GM19372 (cell line): ENCODE results near the gene HMGB2.

Experiments used
- ATAC-seq: cut with Tn5 transposase; IDR thresholded peaks from one replicate; pipeline ENCODE4 v1.9.1; 2021; ENCODE audit warnings: mild to moderate bottlenecking, low read depth, moderate library complexity; ENCODE audit not compliant: unreplicated experiment

HMGB2 gene

GRCh38 chr4:173337463-173337862 is 3.3 kb upstream of the HMGB2 start:
- no peak for ATAC-seq

GRCh38 chr4:173334891-173335752 is 964 bp upstream of the HMGB2 start:
- ATAC-seq = peak; percentile 27

GRCh38 chr4:173333658-173334084 is 487 bp downstream of the HMGB2 start:
- ATAC-seq = peak; percentile 3

- ATAC-seq = no peak
These were observed 1.0 kb downstream of the HMGB2 start for GRCh38 chr4:173332963-173333657.

- no peak for ATAC-seq
These were observed 2.1 kb downstream of the HMGB2 start for GRCh38 chr4:173332021-173332487.

- ATAC-seq = no peak
These were observed 3.6 kb downstream of the HMGB2 start for GRCh38 chr4:173330590-173330989.

- no peak for ATAC-seq
These were observed 5.8 kb downstream of the HMGB2 start for GRCh38 chr4:173328236-173328901.

GRCh38 chr4:173325007-173325736 is 9.0 kb downstream of the HMGB2 start:
- no peak for ATAC-seq

GRCh38 chr4:173319696-173320095 is 14.5 kb downstream of the HMGB2 start:
- ATAC-seq = no peak

- no peak for ATAC-seq
These were observed 15.4 kb downstream of the HMGB2 start for GRCh38 chr4:173318648-173319211.

GRCh38 chr4:173318240-173318639 is 15.9 kb downstream of the HMGB2 start:
- ATAC-seq = no peak

GRCh38 chr4:173317004-173317403 is 17.2 kb downstream of the HMGB2 start:
- ATAC-seq = no peak

GRCh38 chr4:173316060-173316459 is 18.1 kb downstream of the HMGB2 start:
- ATAC-seq = no peak

GRCh38 chr4:173314715-173315114 is 19.4 kb downstream of the HMGB2 start:
- no peak for ATAC-seq

GRCh38 chr4:173311368-173311767 is 22.8 kb downstream of the HMGB2 start:
- ATAC-seq = no peak

- ATAC-seq = no peak
These were observed 26.4 kb downstream of the HMGB2 start for GRCh38 chr4:173307778-173308177.

GRCh38 chr4:173301518-173302201 is 32.5 kb downstream of the HMGB2 start:
- no peak for ATAC-seq

- ATAC-seq = no peak
These were observed 39.7 kb downstream of the HMGB2 start for GRCh38 chr4:173294444-173294843.

- no peak for ATAC-seq
These were observed 40.5 kb downstream of the HMGB2 start for GRCh38 chr4:173293663-173294062.

- ATAC-seq = no peak
These were observed 42.3 kb downstream of the HMGB2 start for GRCh38 chr4:173291899-173292298.
